GM18520 (cell line): ENCODE results near the gene ZNF774.
"Not testable (repeated sequence)": the region's sequence is repeated elsewhere in the genome, so short reads cannot be mapped to it uniquely, and the experiment has no call there.

Experiments used
- ATAC-seq: cut with Tn5 transposase; IDR thresholded peaks from one replicate; pipeline ENCODE4 v1.9.1; 2021; ENCODE audit not compliant: unreplicated experiment

ZNF774 gene

GRCh38 chr15:90344662-90345061 lies 7.4 kb upstream of the ZNF774 start:
- no peak for ATAC-seq

DNA sequence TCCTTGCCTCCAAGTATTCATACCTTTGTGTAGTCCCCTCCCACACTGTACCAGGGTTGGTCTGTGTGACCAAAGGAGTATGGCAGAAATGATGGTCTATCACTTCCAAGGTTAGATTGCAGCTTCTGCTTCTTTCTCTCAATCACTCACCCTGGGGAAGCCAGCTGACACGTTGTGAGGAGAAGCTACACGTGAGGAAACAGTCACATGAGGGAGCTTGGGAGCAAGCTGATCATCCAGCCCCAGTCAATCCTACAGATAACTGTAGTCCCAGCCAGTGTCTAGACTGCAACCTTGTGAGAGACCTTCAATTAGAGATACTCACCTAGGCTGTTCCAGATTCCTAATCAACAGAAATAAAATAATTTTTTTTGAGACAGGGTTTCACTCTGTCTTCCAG lies 6.2 kb upstream of the ZNF774 start:
- ATAC-seq = no peak

DNA sequence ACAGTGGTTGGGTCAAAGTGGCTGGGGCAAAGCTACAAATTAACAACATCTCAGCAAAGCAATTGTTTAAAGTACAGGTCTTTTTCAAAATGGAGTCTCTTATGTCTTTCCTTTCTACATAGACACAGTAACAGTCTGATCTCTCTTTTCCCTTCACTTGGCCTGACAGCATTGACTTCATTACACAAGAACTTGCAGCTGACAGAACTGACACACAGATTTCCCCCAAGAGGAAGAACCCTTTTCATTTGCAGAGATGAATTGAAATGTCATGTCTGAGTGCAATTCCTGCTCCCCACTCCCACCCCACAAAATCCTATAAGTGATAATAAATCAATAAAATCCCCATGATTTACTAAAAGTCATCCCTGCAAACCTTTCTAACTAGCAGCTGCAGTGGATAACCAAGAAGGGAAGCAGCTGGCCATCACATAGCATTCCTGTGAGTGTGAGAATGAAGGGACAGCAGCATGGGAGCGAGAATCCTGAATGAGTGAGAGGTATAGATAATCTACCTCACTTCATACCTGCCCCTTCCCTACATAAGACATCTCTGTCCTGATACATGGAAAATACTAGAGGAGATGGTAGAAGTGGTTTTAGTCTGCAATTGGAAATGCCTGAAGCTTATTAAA lies 4.5 kb upstream of the ZNF774 start:
- not testable (repeated sequence) for ATAC-seq

GRCh38 chr15:90348456-90348855 lies 3.6 kb upstream of the ZNF774 start:
- no peak for ATAC-seq

- no peak for ATAC-seq
Observed at GRCh38 chr15:90349072-90349471, 3.0 kb upstream of the ZNF774 start.

- ATAC-seq = no peak
Observed at GRCh38 chr15:90349821-90350220, 2.3 kb upstream of the ZNF774 start.

DNA sequence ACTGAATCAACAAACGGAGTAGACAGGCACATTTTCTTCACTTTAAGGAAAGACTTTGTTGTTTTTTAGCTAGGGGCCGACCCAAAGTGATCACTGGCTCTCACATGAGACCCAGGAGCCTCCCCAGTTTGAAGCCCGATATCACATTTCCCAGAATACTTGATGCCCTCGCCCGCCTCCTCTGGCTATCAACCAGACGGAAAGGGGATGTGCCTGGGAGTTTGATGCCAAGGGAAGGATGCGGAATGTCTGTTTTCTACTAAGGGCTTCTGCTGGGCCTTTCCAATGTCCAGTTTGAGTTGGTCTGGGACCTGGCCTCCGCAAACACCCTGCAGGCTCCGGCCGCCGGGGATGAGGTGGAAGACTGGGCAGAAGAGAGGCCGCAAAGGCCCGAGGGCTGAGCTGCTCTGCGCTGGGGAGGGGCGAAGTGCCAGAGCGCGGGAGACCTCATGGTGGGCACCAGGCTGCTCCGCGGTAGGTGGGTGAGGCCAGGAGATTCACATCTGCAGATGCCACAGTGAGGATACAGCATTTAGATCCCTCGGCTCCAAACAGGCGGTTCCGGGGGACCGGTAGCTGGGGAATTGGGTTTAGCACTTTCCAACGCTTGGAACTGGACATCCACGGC lies 491 bp upstream of the ZNF774 start:
- ATAC-seq = no peak

GRCh38 chr15:90354986-90355385 lies 2.9 kb downstream of the ZNF774 start:
- ATAC-seq = no peak

- ATAC-seq = no peak
Observed at GRCh38 chr15:90358124-90359033, 6.3 kb downstream of the ZNF774 start.

- ATAC-seq = no peak
Observed at GRCh38 chr15:90360746-90361145, 8.7 kb downstream of the ZNF774 start.

- no peak for ATAC-seq
Observed at GRCh38 chr15:90362936-90363212, 10.8 kb downstream of the ZNF774 start.

- no peak for ATAC-seq
Observed at GRCh38 chr15:90364251-90364650, 12.2 kb downstream of the ZNF774 start.

- no peak for ATAC-seq
Observed at GRCh38 chr15:90365414-90366055, 13.5 kb downstream of the ZNF774 start.

- ATAC-seq = no peak
Observed at GRCh38 chr15:90367576-90367975, 15.5 kb downstream of the ZNF774 start.

DNA sequence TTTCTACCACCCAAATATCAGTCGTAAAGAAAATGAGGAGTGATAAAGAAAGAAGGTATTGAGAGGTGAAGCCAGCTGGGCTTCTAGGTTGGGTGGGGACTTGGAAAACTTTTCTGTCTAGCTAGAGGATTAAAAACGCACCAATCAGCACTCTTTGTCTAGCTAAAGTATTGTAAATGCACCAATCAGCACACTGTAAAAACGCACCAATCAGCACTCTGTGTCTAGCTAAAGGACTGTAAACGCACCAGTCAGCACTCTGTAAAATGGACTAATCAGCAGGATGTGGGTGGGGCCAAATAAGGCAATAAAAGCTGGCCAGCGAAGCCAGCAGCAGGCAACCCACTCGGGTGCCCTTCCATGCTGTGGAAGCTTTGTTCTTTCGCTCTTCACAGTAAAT lies 23.0 kb downstream of the ZNF774 start:
- no peak for ATAC-seq

GRCh38 chr15:90376789-90377188 lies 24.7 kb downstream of the ZNF774 start:
- ATAC-seq = no peak

- ATAC-seq = no peak
Observed at GRCh38 chr15:90379263-90379662, 27.2 kb downstream of the ZNF774 start.

- ATAC-seq = no peak
Observed at GRCh38 chr15:90381515-90381914, 29.4 kb downstream of the ZNF774 start.

- ATAC-seq = no peak
Observed at GRCh38 chr15:90382320-90382719, 30.2 kb downstream of the ZNF774 start.

DNA sequence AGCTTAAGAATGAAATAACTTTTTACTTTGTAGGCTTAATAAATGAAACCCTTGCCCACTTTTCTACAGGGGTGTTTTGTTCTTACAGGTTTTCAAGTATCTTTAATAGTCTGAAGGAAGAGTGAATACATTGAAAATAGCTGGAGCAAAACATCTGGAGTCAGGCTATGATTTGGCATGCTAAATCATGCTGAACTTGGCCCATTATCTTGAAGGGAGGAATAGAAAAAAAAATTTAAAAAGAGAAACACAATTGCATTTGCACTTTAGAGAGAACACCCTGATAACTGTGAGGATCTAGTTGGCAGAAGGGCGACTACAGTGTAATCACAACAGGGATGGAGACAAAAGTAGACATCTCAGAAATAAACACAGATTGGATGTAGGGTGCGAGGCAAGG lies 34.1 kb downstream of the ZNF774 start:
- ATAC-seq = no peak

GRCh38 chr15:90387534-90388461 lies 35.7 kb downstream of the ZNF774 start, which contains the start of gene IQGAP1:
Gene IQGAP1 (plus strand): TSS chr15:90388242. CDS start chr15:90388342, 100 bp downstream.
- ATAC-seq = peak; percentile 92
